HCT116 (cell line): ENCODE data around the gene ARHGEF40. TPM values are rescaled to one million over a fixed set of nuclear protein-coding genes. Genes with fewer than 3 reads are reported as not detected.

ENCODE experiments used
- ATAC-seq: fragments of 200-7000 bp; cut with Tn5 transposase; 2 replicates; pipeline ENCODE4 v1.9.1; 2020; ENCODE audit warnings: mild to moderate bottlenecking, moderate library complexity
- BruUV-seq: library from RNA; stranded (reverse); fragments of 400-500 nt; replicated peaks from 2 replicates; lab custom pipeline; 2021; lab: Mats Ljungman, UMichigan
- CTCF ChIA-PET: fragments of 300-600 bp; sonication (Branson Sonifier 250); formaldehyde crosslinking; loops from one replicate; lab custom pipeline; 2021; ENCODE audit warnings: antibody characterized with exemption; lab: Charles Lee
- POLR2A ChIA-PET: fragments of 300-600, 350-600 bp; sonication (Branson Sonifier 250); formaldehyde crosslinking; loops from one replicate; lab custom pipeline; 2021; ENCODE audit warnings: antibody characterized with exemption; lab: Charles Lee
- RAD21 ChIA-PET, 2 experiments: fragments of 300-600 bp; sonication (Branson Sonifier 250); formaldehyde crosslinking; loops; one replicate each; lab custom pipeline; 2023; ENCODE audit warnings: low total read pairs in 2 of 2; ENCODE audit not compliant: uncharacterized antibody in 2 of 2, unreplicated experiment in 2 of 2, low non-redundant PET in 1 of 2; lab: Charles Lee
- DNase-seq: peaks from one replicate; pipeline ENCODE4 v3.0.0-alpha.2; 2010; ENCODE audit warnings: low read depth, low spot score
- H2AFZ ChIP-seq: fragments of 200-600 bp; shearing (Covaris generic), sonication (generic); 2 replicates; pipeline ENCODE4 v1.6.1; 2017; ENCODE audit warnings: low read depth, mixed run types, mixed read lengths, antibody characterized with exemption, low read length; ENCODE audit not compliant: poor library complexity, severe bottlenecking
- H3K27ac ChIP-seq: 2 replicates; pipeline ENCODE4 v1.5.1; 2012; ENCODE audit warnings: low read depth, low read length
- H3K27me3 ChIP-seq: fragments of 200-600 bp; sonication (generic); 2 replicates; pipeline ENCODE4 v1.6.1; 2016; ENCODE audit warnings: mixed run types, low read length, mixed read lengths; ENCODE audit not compliant: insufficient read depth
- H3K36me3 ChIP-seq, 2 experiments: fragments of 200-500 bp in 1 of 2; fragments of 200-600 bp in 1 of 2; sonication (Bioruptor generic) in 1 of 2; sonication (generic) in 1 of 2; 2 replicates each; pipeline versions ENCODE4 v1.5.1 to v1.6.1; 2014 to 2016; ENCODE audit warnings: low read length in 2 of 2, inconsistent platforms in 1 of 2, mixed read lengths in 1 of 2, mixed run types in 1 of 2; ENCODE audit not compliant: insufficient read depth in 2 of 2, control insufficient read depth in 1 of 2
- H3K4me1 ChIP-seq, 2 experiments: fragments of 200-600 bp in 1 of 2; sonication (generic) in 1 of 2; 2 replicates each; pipeline versions ENCODE4 v1.5.1 to v1.6.1; 2012 to 2017; ENCODE audit warnings: low read length in 2 of 2, inconsistent platforms in 1 of 2, mild to moderate bottlenecking in 1 of 2, mixed read lengths in 1 of 2, mixed run types in 1 of 2, moderate library complexity in 1 of 2; ENCODE audit not compliant: insufficient read depth in 2 of 2, control insufficient read depth in 1 of 2
- H3K4me2 ChIP-seq: fragments of 200-600 bp; sonication (generic); 2 replicates; pipeline ENCODE4 v1.6.1; 2017; ENCODE audit warnings: mixed run types, low read length, mixed read lengths
- H3K4me3 ChIP-seq, 2 experiments: fragments of 200-600 bp in 1 of 2; sonication (generic) in 1 of 2; replicated peaks in 1 of 2; 2 replicates each; pipeline ENCODE4 v1.5.1; 2011 to 2016; ENCODE audit warnings: low read length in 2 of 2, control low read depth in 1 of 2, low read depth in 1 of 2, mild to moderate bottlenecking in 1 of 2, mixed read lengths in 1 of 2, mixed run types in 1 of 2
- H3K79me2 ChIP-seq: fragments of 200-600 bp; sonication (generic); 2 replicates; pipeline ENCODE4 v1.6.1; 2017; ENCODE audit warnings: mild to moderate bottlenecking, mixed run types, low read length, moderate library complexity, mixed read lengths; ENCODE audit not compliant: insufficient read depth
- H3K9ac ChIP-seq: fragments of 200-600 bp; sonication (generic); 2 replicates; pipeline ENCODE4 v1.6.1; 2016; ENCODE audit warnings: low read length, mixed read lengths
- H3K9me2 ChIP-seq: fragments of 200-600 bp; sonication (generic), shearing (Covaris generic); 2 replicates; pipeline ENCODE4 v1.6.1; 2017; ENCODE audit warnings: mixed run types, mild to moderate bottlenecking, moderate library complexity; ENCODE audit not compliant: insufficient read depth
- H3K9me3 ChIP-seq, 2 experiments: fragments of 200-500 bp in 1 of 2; fragments of 200-600 bp in 1 of 2; sonication (Bioruptor generic) in 1 of 2; sonication (generic) in 1 of 2; 2 replicates each; pipeline ENCODE4 v1.6.1; 2014 to 2017; ENCODE audit warnings: low read length in 2 of 2, mixed read lengths in 2 of 2, inconsistent platforms in 1 of 2, low read depth in 1 of 2, mild to moderate bottlenecking in 1 of 2, mixed run types in 1 of 2, moderate library complexity in 1 of 2; ENCODE audit not compliant: control insufficient read depth in 1 of 2, insufficient read depth in 1 of 2
- H4K20me1 ChIP-seq: fragments of 200-600 bp; sonication (generic), shearing (Covaris generic); 2 replicates; pipeline ENCODE4 v1.6.1; 2017; ENCODE audit warnings: mixed run types, mild to moderate bottlenecking, moderate library complexity; ENCODE audit not compliant: insufficient read depth
- EGR1 ChIP-seq: IDR thresholded peaks from 2 replicates; pipeline ENCODE4 v1.6.1; 2012; ENCODE audit warnings: low read depth
- EZH2 ChIP-seq: fragments of 200-600 bp; sonication (generic); IDR thresholded peaks from 2 replicates; pipeline ENCODE4 v1.6.1; 2017; ENCODE audit warnings: antibody characterized with exemption, mixed run types
- POLR2A ChIP-seq: IDR thresholded peaks from 2 replicates; pipeline ENCODE4 v1.7.0; 2011; ENCODE audit warnings: borderline replicate concordance; ENCODE audit not compliant: insufficient read depth, insufficient read length; ENCODE audit errors: extremely low read depth
- RAD21 ChIP-seq: IDR thresholded peaks from 2 replicates; pipeline ENCODE4 v1.6.1; 2012; ENCODE audit warnings: low read depth, mild to moderate bottlenecking
- YY1 ChIP-seq: IDR thresholded peaks from 2 replicates; pipeline ENCODE4 v1.6.1; 2011; ENCODE audit warnings: low read length, low read depth, moderate library complexity, mild to moderate bottlenecking; ENCODE audit not compliant: insufficient replicate concordance; ENCODE audit errors: extremely low read depth
- intact Hi-C: fragments of 100-400 bp; cut with micrococcal nuclease; formaldehyde crosslinking; loops from 2 replicates; pipeline ENCODE4 v1.10.0; 2022
- total RNA-seq: library from RNA; stranded (reverse); gene quantifications from one replicate; pipeline ENCODE4 v1.2.1, GENCODE V29; 2021; ENCODE audit not compliant: unreplicated experiment
- TF ChIP-seq, protein P1 (sequence below): IDR thresholded peaks from 2 replicates; pipeline ENCODE4 v1.6.1; 2012
- TF ChIP-seq, protein P2 (sequence below), 3 experiments: fragments of 200-600 bp in 1 of 3; sonication (generic) in 1 of 3; IDR thresholded peaks in 2 of 3; conservative IDR thresholded peaks in 1 of 3; 2 replicates each; pipeline ENCODE4 v1.5.1; 2012 to 2017; ENCODE audit warnings: low read depth in 2 of 3, low read length in 2 of 3, antibody characterized with exemption in 1 of 3, borderline replicate concordance in 1 of 3, control low read depth in 1 of 3, mild to moderate bottlenecking in 1 of 3, mixed read lengths in 1 of 3, mixed run types in 1 of 3, moderate library complexity in 1 of 3; ENCODE audit not compliant: insufficient read depth in 1 of 3

The ARHGEF40 gene
- total RNA-seq, 1 experiment from 2014 or later, result 6.3 TPM

DNA sequence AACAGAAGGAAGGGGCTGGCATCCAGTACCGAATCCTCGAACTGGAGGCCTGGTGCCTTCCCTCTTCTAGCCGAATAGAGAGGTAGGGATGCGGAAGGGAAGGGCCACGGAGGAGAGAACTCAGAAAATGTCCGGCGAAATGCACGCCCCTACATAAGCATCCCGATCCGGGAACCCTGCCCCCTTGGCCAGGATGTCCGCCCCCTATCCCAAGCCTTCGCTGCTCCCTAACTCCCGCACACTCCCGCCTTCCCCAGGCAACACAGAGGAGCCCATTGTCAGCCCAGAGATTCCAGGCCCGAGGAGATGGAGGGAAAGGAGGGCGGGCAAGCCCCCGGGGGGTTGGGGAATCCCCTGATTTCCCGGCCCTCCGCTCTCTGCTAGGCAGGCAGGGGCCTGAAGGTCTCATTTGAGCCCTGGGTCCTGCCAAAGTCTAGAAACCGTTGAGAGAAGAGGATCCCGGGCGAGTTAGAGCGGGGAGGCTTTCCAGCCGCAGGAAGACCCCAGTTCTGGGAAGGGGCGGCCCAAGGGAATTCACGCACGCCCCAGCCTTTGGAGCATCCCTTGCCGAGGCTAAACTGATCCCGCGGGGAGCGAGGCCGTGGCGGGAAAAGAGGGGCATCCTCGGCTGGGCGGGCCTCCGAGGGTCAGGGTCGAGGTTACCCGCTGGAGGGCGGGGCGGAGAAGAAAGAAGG is 569 bp upstream of the ARHGEF40 start:
- no TSS peak for BruUV-seq
- peak overlapping the region; percentile 14; the same call in 1 of the 2 replicates for H3K27ac ChIP-seq
- peak; percentile 12 for ATAC-seq
- TF ChIP-seq POLR2A (no peak), EZH2 (no peak), RAD21 (no peak), YY1 (no peak), EGR1 (no peak)
- TF ChIP-seq, protein P1, sequence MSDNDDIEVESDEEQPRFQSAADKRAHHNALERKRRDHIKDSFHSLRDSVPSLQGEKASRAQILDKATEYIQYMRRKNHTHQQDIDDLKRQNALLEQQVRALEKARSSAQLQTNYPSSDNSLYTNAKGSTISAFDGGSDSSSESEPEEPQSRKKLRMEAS, result no peak
- TF ChIP-seq, protein P2, sequence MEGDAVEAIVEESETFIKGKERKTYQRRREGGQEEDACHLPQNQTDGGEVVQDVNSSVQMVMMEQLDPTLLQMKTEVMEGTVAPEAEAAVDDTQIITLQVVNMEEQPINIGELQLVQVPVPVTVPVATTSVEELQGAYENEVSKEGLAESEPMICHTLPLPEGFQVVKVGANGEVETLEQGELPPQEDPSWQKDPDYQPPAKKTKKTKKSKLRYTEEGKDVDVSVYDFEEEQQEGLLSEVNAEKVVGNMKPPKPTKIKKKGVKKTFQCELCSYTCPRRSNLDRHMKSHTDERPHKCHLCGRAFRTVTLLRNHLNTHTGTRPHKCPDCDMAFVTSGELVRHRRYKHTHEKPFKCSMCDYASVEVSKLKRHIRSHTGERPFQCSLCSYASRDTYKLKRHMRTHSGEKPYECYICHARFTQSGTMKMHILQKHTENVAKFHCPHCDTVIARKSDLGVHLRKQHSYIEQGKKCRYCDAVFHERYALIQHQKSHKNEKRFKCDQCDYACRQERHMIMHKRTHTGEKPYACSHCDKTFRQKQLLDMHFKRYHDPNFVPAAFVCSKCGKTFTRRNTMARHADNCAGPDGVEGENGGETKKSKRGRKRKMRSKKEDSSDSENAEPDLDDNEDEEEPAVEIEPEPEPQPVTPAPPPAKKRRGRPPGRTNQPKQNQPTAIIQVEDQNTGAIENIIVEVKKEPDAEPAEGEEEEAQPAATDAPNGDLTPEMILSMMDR (IDR thresholded peaks at IDR 0.05 in 2 of 3, conservative IDR thresholded peaks at IDR 0.05 in 1 of 3; ENCODE audit: borderline replicate concordance in 1 of 3, insufficient read depth in 1 of 3, low read depth in 2 of 3, low read length in 2 of 3), result no peak
- TF ChIP-seq, all 23 proteins: peak for 0
- DNase-seq, result no peak
- peak overlapping the region; percentile 61 to 74 for H3K4me3 ChIP-seq
- H3K79me2 ChIP-seq, result no peaks in the 10 kb centered on the region
- peaks cover 7 to 28% of the 10 kb centered on the region in 2 experiments for H3K4me1 ChIP-seq
- peak overlapping the region; percentile 60 for H3K9ac ChIP-seq
- no peaks in the 10 kb centered on the region for H4K20me1 ChIP-seq
- peak overlapping the region; percentile 97 for H3K4me2 ChIP-seq
- ChIA-PET POLR2A (interaction anchor here (1.5 kb wide), 1 partner anchor 30 kb away, joined by 3 read pairs; no protein-coding TSS in a partner anchor), RAD21 (interaction anchor here (1.5 to 1.8 kb wide), 3 partner anchors 35 to 55 kb away, joined by 3 to 6 read pairs (median 5); no protein-coding TSS in a partner anchor), CTCF (interaction anchor here (1.1 to 3.2 kb wide), 9 partner anchors 14 to 55 kb away, joined by 3 to 59 read pairs (median 10); partner anchors contain the start of gene ZNF219)
- 0 out of 2 replicates have a peak, but pooled peaks cover 4% of the 10 kb centered on the region for H3K27me3 ChIP-seq
- no peaks in the 10 kb centered on the region for H3K9me2 ChIP-seq
- no peaks in the 10 kb centered on the region for H3K9me3 ChIP-seq
- intact Hi-C loops, result loop anchor here (2.0 kb wide), 1 partner anchor 67 kb away; no protein-coding TSS in a partner anchor
- peak overlapping the region; percentile 54 for H2AFZ ChIP-seq
- no peaks in the 10 kb centered on the region for H3K36me3 ChIP-seq
